Spinal cord (tissue), 10 donors: Measurements from ENCODE around the gene TM4SF20. TPM values are rescaled to one million over a fixed set of nuclear protein-coding genes. Genes with fewer than 3 reads are reported as not detected.

Source experiments
- DNase-seq, 6 donors: peaks; one replicate each; pipeline versions ENCODE4 v3.0.0 to v3.0.0-alpha.2; 2013 to 2015; ENCODE audit warnings: low spot score in 6 of 6, low read depth in 4 of 6
- H3K27ac ChIP-seq: one replicate; pipeline ENCODE4 v1.5.1; 2013; ENCODE audit warnings: low read depth, low read length, control low read depth
- H3K27me3 ChIP-seq: one replicate; pipeline ENCODE4 v1.6.1; 2013; ENCODE audit warnings: low read length; ENCODE audit not compliant: control insufficient read depth, insufficient read depth
- H3K36me3 ChIP-seq: one replicate; pipeline ENCODE4 v1.6.1; 2013; ENCODE audit warnings: low read length; ENCODE audit not compliant: control insufficient read depth, insufficient read depth
- H3K4me1 ChIP-seq: one replicate; pipeline ENCODE4 v1.6.1; 2013; ENCODE audit warnings: low read length; ENCODE audit not compliant: control insufficient read depth, insufficient read depth
- H3K4me3 ChIP-seq: one replicate; pipeline ENCODE4 v1.5.1; 2013; ENCODE audit warnings: low read depth, low read length, control low read depth
- H3K9me3 ChIP-seq: one replicate; pipeline ENCODE4 v1.6.1; 2013; ENCODE audit warnings: low read length; ENCODE audit not compliant: control insufficient read depth, insufficient read depth
- WGBS: methylation state at CpG from one replicate; pipeline ENCODE4 v1.1.5; 2013; ENCODE audit warnings: missing lambda C conversion rate; ENCODE audit not compliant: insufficient coverage; 5-methylcytosine and 5-hydroxymethylcytosine counted together
- polyA plus RNA-seq, 2 donors: library from polyadenylated mRNA; unstranded; fragments of 120-200 nt; gene quantifications; one replicate each; pipeline ENCODE4 v1.2.1, GENCODE V29; 2013; ENCODE audit not compliant: insufficient read length in 2 of 2
- total RNA-seq, 2 donors: library from RNA; depleted of rRNA in 1 of 2; stranded (reverse); fragments of 120-200 nt in 1 of 2; fragments of >200 nt in 1 of 2; gene quantifications; one replicate each; pipeline versions ENCODE4 v1.2.3 to v1.2.4, GENCODE V29; 2013 to 2014
- donor health status: healthy.

TM4SF20 gene
- total and polyA plus RNA-seq, 4 donors: 0.10 to 0.35 (median 0.25) TPM; not detected in 1

GRCh38 chr2:227401550-227401949 lies 22.4 kb upstream of the TM4SF20 start:
- DNase-seq: no peak
- Histone ChIP-seq H3K4me1 (peaks cover 2% of the 10 kb centered on the region), H3K36me3 (no peaks in the 10 kb centered on the region), H3K9me3 (no peaks in the 10 kb centered on the region), H3K27me3 (no peaks in the 10 kb centered on the region), H3K27ac (no peak overlapping the region), H3K4me3 (no peak overlapping the region)
- 94% methylated on average over 2 of the region's 2 CpGs for WGBS

DNA sequence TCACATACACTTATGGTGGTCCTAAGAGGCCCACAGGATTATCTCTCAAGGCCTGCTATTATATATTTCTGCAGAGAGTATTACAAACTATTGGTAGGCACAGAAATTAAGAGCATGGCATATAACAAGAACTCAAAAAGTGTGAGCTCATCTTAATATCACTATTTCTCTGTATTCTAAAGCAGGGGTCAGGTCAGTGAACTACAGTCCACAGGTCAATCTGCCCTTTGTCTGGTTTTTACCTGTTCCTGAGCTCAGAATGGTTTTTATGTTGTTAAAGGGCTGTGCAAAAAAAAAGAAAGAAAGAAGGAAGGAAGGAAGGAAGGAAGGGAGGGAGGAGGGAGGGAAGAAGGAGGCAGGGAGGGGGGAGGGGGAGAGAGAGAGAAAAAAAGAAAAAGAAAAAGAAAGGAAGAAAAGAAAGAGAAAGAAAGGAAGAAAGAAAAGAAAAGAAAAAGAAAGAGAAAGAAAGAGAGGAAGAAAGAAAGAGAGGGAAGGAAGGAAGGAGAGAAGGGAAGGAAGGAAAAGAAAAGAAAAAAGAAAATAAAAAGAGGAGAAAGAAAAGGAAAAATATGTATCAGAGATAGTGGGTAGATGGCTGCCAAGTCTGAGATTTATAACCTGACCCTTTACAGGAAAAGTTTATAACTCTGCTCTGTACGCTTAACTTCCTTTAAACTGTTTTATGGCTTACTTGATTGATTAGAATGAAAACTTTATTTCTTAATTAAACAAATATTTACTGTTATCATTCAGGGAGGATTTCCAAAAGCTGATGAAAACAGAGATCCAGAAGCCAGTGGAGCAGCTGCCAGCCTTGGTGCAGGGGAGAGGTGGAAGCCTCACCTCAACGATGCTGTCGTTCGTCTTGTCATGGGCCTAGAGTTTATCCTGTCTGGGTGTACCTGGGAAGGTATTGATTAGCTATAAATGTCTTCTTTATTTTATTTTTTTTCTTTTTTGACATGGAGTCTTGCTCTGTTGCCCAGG lies 19.9 kb upstream of the TM4SF20 start:
- DNase-seq: no peak
- H3K27me3 ChIP-seq: no peaks in the 10 kb centered on the region
- H3K9me3 ChIP-seq: no peaks in the 10 kb centered on the region
- H3K4me3 ChIP-seq: no peak overlapping the region
- no peak overlapping the region for H3K27ac ChIP-seq
- H3K36me3 ChIP-seq: no peaks in the 10 kb centered on the region
- H3K4me1 ChIP-seq: peaks cover 4% of the 10 kb centered on the region
- no CpG with 5 or more reads among the region's 4 CpGs for WGBS

GRCh38 chr2:227397562-227397961 lies 18.5 kb upstream of the TM4SF20 start:
- peaks cover 8% of the 10 kb centered on the region for H3K4me1 ChIP-seq
- no peak overlapping the region for H3K4me3 ChIP-seq
- no peak overlapping the region for H3K27ac ChIP-seq
- 92% methylated on average over 2 of the region's 4 CpGs for WGBS
- no peaks in the 10 kb centered on the region for H3K36me3 ChIP-seq
- no peaks in the 10 kb centered on the region for H3K27me3 ChIP-seq
- no peaks in the 10 kb centered on the region for H3K9me3 ChIP-seq
- no peak for DNase-seq

DNA sequence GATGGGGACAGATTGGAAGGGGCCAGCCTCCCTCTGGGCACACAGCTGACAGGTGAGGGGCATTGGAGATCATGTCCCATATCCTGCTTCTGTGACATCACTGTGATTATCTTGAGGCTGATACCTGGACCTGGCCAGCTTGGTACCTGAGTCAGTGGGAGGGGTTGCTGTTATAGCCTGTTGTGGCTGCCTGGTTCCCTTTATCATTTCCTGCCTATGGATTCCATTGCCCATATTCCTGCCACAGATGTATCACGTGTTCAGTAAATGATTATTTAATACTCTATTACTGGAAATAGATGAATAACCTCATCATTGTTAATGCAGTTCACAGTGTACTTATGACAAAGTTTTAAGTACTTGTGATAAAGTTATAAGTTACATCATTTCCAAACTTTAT lies 16.4 kb upstream of the TM4SF20 start:
- Histone ChIP-seq H3K4me1 (peaks cover 8% of the 10 kb centered on the region), H3K27me3 (no peaks in the 10 kb centered on the region), H3K27ac (no peak overlapping the region), H3K4me3 (no peak overlapping the region), H3K36me3 (no peaks in the 10 kb centered on the region), H3K9me3 (no peaks in the 10 kb centered on the region)
- WGBS: no CpG with 5 or more reads among the region's 1 CpG
- no peak for DNase-seq

DNA sequence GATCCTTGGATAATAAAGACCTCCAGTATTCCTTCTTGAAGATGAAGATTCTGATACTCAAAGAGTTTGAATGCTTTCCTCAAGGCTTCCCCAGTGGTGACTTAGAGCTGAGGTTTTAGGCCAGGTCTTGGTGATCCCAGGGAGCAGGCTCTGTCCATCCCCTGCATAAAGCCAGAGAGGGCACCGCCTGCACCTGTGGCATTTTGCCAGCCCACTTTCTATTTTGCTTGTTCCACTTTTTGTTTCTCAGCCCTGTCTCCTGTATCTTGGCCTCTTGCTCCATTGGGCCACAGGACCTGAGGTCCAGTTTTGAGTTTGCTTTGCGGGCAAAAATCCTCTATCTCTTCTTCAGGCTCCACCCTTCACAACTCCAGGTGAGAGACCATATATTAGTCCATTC lies 15.3 kb upstream of the TM4SF20 start:
- Histone ChIP-seq H3K4me1 (peaks cover 8% of the 10 kb centered on the region), H3K27ac (no peak overlapping the region), H3K9me3 (no peaks in the 10 kb centered on the region), H3K27me3 (no peaks in the 10 kb centered on the region), H3K4me3 (no peak overlapping the region), H3K36me3 (no peaks in the 10 kb centered on the region)
- WGBS: 44% methylated on average over 2 of the region's 2 CpGs
- no peak for DNase-seq

DNA sequence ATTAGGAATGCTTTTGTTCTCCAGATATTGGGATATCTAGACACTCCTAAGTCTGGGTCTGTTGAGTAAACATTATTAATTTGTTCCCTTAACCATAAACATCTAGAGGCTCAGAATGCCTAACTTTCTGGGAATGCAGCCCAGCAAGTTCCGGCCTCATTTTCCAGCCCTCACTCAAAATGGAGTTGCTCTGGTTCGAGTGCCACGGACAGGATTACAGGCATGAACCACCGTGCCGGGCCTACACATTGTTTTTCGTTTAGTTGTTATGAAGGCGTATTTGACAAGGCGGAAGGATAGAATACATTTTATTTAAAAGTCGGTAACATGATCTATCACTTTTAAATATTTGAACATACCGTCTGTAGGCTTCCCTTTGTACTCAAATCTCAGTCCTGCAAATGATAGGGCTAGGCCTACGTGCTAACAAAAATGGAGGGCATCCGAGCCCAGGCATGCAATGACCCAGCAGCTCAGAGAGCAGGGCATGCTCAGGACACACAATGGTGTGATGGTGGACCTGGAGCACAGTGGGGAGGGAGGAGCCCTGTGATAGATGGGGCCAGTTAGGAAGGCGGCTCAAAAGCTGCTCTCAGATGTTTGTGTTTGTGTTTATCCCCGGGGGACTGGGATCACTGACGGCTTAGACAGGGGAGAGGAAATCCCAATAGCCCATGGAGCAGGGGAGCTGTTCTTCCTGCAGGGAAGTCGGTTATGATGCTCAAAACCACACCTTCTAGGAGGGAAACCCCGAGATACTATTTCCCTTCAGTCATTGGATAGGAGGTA lies 11.6 kb upstream of the TM4SF20 start:
- Histone ChIP-seq H3K36me3 (no peaks in the 10 kb centered on the region), H3K9me3 (no peaks in the 10 kb centered on the region), H3K27me3 (no peaks in the 10 kb centered on the region), H3K4me3 (no peak overlapping the region), H3K4me1 (peaks cover 8% of the 10 kb centered on the region), H3K27ac (no peak overlapping the region)
- no peak for DNase-seq
- WGBS: 89% methylated on average over 7 of the region's 17 CpGs

DNA sequence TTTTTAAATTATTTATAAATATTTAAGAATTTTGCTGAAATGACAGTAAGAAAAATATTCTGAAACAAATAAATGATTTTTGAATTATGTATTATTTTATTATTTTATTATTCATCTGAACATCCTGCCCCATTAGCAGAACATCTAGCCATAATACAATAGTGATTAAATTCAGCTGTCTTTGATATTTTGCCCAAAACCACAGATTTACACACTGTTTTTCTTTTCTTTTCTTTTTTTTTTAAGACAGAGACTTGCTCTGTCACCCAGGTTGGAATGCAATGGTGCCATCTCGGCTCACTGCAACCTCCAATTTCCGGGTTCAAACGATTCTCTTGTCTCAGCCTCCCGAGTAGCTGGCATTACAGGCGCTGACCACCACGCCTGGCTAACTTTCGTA lies 10.6 kb upstream of the TM4SF20 start:
- Histone ChIP-seq H3K27me3 (no peaks in the 10 kb centered on the region), H3K36me3 (no peaks in the 10 kb centered on the region), H3K4me3 (no peak overlapping the region), H3K27ac (no peak overlapping the region), H3K4me1 (peaks cover 8% of the 10 kb centered on the region), H3K9me3 (no peaks in the 10 kb centered on the region)
- 97% methylated on average over 7 of the region's 7 CpGs for WGBS
- DNase-seq: no peak

GRCh38 chr2:227389231-227389630 lies 10.1 kb upstream of the TM4SF20 start:
- WGBS: no CpG with 5 or more reads among the region's 3 CpGs
- Histone ChIP-seq H3K9me3 (no peaks in the 10 kb centered on the region), H3K27ac (no peak overlapping the region), H3K4me3 (no peak overlapping the region), H3K4me1 (peaks cover 5% of the 10 kb centered on the region), H3K27me3 (no peaks in the 10 kb centered on the region), H3K36me3 (no peaks in the 10 kb centered on the region)
- DNase-seq: no peak

- Histone ChIP-seq H3K36me3 (no peaks in the 10 kb centered on the region), H3K27me3 (no peaks in the 10 kb centered on the region), H3K4me3 (no peak overlapping the region), H3K9me3 (no peaks in the 10 kb centered on the region), H3K4me1 (peaks cover 4% of the 10 kb centered on the region), H3K27ac (no peak overlapping the region)
- DNase-seq: no peak
- 89% methylated on average over 2 of the region's 7 CpGs for WGBS
Measured at GRCh38 chr2:227388537-227389011, 9.5 kb upstream of the TM4SF20 start.
